ENCODE data around the gene XPR1.
"Not testable (repeated sequence)": the region's sequence is repeated elsewhere in the genome, so short reads cannot be mapped to it uniquely, and the experiment has no call there.

XPR1 gene

GRCh38 chr1:180616439-180616838 lies 15.4 kb upstream of the XPR1 start:
- no peak for DNase-seq

DNA sequence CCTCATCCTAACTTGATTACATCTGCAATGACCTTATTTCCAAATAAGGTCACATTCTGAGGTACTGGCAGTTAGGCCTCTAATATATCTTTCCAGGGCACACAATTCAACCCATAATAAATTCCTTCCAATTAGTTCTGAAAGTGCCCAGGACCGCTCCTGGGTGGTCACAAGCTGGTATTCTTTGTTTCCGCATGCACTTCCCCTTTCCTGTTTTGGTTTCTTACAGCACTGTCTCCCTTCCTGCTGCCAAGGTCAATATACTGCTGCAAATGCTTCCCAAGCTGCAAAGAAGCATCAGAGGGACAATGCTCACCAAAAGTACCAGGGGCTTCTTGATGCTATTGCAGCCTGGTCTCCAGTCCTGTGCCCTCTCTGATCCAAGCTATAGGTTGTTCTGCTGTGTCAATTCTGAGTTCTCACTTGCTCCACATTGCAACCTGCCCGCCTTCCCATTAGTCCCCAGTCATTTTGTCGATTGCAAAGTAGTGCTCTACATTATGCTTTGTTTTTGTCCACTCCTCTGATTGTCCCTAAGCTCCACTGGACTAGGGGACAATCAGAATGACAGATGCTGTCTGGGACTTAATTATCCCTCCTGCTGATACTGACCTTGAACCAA lies 13.9 kb upstream of the XPR1 start:
- DNase-seq, result no peak

DNA sequence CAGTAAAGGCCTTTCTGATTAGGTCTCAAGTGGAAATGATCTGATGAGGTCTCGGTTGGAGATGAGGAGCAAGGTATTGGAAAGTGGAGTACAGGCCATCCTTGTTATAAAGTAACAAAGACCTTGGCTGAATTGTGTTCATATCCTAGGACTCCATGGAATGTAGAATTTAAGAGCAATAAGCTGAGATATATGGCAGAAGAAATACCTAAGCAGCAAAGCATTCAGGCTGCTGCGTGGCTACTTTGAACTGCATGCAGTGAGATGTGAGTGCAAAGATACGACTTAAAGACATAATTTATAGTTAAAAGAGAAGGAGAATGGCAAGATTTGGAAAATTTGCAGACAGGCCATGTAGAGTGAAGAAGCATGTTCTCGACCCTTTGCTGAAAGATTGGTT lies 11.2 kb upstream of the XPR1 start:
- DNase-seq, result peak; percentile 13

DNA sequence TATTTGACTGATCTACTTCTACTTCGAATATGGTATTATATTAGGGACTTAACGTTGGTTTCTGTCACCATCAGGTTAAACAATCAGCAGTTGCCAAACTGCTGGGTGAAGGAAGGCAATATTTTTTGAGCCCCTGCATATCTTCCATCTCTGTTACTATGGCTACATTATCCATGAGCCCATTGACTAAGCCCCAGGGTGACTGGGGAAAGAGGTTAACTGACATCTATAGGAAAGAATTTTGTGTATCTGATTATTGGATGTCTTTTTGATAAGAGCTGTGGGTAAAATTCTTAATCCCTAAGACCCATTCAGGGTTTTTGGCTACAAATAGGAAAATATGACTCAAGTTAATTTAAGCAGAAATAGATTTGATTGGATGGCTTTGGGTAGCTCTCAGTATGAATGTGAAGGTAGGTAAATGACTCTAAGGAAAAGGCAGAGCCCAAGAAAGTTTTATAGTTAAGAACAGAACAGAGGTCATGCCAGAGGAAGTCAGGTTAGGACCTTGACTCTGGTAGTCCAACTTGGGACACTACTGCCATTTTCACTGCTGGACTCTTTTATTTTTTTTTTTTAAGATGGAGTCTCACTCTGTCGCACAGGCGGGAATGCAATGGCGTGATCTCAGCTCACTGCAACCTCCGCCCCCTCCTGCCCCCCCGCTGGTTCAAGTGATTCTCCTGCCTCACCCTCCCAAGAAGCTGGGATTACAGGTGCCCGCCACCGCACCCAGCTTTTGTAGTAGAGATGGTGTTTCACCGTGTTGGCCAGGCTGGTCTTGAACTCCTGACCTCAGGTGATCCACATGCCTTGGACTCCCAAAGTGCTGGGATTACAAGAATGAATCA lies 8.9 kb upstream of the XPR1 start:
- DNase-seq, result no peak

GRCh38 chr1:180623579-180624347 lies 8.1 kb upstream of the XPR1 start:
- DNase-seq, result peak; percentile 15

DNA sequence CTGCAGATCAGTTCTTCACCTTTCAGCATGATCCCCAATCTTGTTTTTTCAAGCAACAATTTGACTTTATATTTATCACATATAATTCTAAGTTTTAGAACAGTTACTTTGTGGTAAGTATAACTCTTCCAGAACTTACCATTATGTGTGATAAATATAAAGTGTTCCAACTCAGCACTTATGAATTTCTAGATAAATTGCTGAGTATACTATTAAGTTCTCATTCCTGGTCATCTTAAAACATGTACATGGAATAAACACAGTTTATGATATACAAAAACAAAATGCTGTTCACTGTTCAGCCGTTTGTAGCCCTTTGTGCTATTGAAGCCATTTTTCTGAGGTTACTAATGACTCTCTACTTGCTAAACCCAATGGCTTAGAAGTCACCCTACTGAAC lies 5.1 kb upstream of the XPR1 start:
- no peak for DNase-seq

DNA sequence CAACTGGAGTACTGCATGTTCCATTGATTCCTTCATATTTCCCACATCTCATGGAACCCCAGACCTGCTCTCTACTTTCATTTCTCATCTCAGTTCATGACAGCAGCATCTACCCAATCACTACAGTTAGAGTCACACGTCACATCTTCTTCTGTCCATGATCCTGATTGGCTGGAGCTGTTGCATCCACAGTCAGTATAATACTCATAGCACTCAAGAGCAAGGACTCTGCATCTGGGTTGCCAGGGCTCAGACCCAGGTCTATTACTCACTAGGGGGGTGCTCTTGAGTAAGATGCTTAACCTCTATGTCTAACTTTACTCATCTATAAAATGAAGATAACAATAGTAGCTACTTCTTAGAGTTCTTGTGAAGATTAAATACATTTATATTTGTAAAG lies 4.4 kb upstream of the XPR1 start:
- DNase-seq, result no peak

DNA sequence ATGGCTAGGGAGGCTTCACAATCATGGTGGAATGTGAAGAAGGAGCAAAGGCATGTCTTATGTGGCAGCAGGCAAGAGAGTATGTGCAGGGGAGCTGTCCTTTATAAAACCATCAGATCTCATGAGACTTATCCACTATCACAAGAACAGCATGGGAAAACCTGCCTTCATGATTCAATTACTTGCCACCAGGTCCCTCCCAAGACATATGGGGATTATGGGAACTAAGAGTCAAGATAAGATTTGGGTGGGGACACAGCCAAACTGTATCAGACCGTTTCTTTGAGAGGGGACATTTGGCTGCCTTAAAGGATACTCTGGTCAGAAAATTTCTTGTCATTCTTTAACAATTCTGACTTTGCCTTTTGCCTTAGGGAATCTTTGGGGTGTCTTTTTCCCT lies 3.2 kb upstream of the XPR1 start:
- DNase-seq, result no peak

- no peak for DNase-seq
Observed at GRCh38 chr1:180630408-180631193, 1.2 kb upstream of the XPR1 start.

DNA sequence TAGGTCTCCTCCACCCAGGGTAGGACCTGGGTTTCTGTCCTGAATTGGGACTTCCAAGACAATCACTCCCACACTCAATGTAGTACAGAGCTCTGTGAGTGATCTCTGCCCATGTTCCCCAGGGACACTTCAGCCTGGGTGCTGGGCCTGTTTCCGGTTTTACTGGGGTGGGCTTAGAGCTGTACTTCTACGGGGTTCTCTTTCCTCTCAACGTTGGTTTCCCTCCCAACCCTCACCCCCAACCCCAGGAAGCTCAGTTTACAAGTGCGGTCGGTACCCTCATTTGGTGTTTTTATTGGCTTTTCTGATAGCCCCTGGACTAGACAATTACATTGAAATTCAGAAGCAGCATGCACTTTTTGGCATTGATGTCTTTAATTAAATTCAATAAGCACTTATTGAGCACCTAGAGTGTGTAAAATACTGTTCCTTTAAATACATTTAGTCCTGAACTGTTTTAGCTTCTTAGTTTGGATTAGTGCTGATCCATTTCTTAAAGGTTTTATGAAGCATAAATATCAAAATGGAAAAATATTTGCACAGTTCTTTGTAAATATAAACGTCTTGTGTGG lies 542 bp upstream of the XPR1 start:
- DNase-seq, result no peak

DNA sequence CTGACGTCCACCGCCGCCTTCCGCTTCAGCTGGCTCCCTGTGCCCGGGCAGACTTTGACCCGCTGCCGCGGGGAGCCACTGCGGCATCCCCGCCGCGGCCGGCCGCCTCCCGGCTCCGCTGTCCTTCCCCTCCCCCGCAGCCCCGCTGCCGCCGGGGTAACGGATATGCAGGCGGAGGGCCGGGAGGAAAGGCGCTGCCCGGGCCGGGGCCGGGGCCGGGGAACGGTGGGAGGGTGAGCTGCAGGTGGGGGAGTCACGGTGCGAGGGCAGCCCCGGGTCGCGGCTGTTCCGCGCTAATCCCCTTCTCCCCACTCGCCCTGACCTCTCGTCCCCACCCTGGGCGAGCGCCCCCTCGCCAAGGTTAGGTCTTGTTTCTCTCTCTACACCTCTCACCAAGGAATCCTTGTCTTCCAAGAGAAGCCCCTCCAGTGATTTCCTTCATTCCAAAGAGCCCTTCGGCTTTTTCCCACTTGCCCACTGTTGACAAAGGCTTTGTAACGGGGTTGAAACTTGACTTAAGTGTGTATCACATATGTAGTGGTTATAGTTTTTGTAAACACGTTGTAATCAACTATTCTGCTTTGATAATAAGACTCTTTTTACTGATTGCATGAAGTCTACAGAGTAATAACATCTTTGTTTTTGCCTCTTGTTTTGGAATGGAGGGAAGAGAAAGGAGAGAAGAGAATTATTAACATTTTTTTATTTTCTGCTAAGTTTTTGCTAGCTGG lies 669 bp downstream of the XPR1 start:
- DNase-seq, result no peak

GRCh38 chr1:180633057-180634056 lies 1.5 kb downstream of the XPR1 start:
- peak; percentile 61 for DNase-seq

- DNase-seq, result no peak
Observed at GRCh38 chr1:180636138-180636537, 4.3 kb downstream of the XPR1 start.

- DNase-seq, result no peak
Observed at GRCh38 chr1:180639871-180640270, 8.0 kb downstream of the XPR1 start.

DNA sequence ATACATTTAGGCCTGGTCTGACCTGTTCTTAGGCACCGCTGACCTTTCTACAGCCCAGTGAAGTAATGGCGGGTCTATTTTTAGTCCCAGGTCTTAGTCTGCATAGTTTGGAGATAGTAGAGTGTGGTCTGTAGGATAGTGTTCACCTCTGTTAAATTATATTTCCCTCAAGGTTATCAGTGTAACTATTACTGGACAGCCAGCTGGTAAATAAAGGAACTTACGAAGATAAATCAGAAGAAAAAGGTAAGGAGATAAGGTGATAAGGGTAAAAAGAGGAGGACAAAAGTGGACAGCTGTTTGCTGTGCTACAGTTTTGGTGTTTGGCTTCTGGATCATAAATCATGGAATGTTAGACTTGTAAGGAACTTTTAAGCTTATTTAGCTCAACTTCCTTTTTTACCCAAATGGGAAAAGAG lies 8.7 kb downstream of the XPR1 start:
- DNase-seq, result no peak

GRCh38 chr1:180641662-180642061 lies 9.8 kb downstream of the XPR1 start:
- no peak for DNase-seq

GRCh38 chr1:180642781-180643180 lies 11.0 kb downstream of the XPR1 start:
- no peak for DNase-seq

DNA sequence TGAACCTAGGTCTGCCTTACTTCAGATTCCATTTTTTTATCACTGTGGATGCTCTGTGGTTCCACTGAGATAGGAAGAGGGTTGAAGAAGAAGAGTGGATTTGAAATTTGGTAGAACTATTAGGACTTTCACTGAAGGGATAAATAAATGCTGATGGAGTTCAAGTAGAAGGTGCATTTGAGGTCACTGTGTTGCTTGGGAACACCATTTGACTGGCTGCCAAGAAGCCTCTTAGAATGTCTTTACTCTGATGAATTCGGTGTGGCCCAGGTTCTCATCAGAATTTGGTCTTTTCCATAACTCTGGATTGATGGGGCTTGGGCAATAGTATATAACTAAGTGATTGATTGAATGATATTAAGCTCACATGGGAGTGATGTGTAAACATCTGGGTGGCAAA lies 11.9 kb downstream of the XPR1 start:
- DNase-seq, result no peak

DNA sequence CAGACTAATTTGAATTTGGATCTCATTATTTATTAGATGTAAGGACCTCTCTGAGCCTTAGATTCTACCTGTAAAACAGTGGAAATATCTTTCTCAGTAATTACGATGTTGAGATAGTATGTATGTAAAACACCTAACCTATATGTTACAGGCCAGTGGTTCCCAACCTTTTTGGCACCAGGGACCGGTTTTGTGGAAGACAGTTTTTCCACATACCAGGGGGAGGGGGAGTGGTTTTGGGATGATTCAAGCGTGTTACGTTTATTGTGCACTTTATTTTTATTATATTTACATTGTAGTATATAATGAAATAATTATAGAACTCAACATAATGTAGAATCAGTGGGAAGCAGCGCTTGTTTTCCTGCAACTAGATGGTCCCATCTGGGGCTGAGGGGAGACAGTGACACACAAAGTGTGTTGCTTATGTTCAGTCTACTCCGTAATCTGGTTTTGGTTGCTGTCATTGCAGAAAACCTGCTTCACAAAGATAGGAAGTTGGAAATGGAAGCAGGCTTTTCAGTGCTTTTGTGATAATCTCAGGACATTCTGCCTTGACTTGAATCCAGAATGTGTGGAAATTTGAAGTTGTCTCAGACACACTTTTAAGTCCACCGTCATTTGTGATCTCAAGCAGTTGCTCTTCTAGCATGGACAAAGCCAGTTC lies 12.8 kb downstream of the XPR1 start:
- DNase-seq, result no peak

DNA sequence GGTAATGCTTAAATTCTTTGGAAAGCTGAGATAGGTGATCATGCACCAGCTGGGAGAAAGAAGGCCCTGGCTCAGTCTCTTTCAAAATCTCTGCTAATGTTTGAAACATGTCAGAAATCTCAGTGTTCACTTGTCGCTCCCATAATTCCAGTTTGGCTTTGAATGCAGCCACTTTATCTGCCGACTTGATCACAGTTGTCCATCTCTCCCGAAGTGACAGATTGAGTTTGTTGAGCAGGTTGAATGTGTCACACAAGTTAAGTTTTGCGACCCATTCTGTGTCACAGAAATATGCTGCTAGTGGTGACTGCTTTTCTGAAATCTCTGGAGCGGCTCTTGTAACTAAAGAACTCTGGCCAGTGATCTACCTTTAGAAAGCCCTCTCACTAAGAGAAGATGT lies 13.4 kb downstream of the XPR1 start:
- not testable (repeated sequence) for DNase-seq

All from fibroblast of skin of right quadriceps (primary cell).